SK-MEL-5 (cell line): ENCODE measurements around the gene TMEM190. TPM values are rescaled to one million over a fixed set of nuclear protein-coding genes. Genes with fewer than 3 reads are reported as not detected.
"Not testable (repeated sequence)": the region's sequence is repeated elsewhere in the genome, so short reads cannot be mapped to it uniquely, and the experiment has no call there.

ENCODE experiments used
- DNase-seq: peaks from one replicate; pipeline ENCODE4 v3.0.0-alpha.2; 2016; ENCODE audit warnings: low read depth, low spot score
- in situ Hi-C: cut with HindIII; loops from 2 replicates; pipeline ENCODE4 v1.10.0; 2016; ENCODE audit warnings: low sequenced_read_pairs, high pct_unique_total_duplicates, low pct_unique_long_range_greater_than_20kb
- total RNA-seq: library from RNA; depleted of rRNA; stranded (reverse); fragments of >200 nt; shearing (Covaris generic); gene quantifications from 2 replicates; pipeline ENCODE4 v1.2.3, GENCODE V29; 2014

TMEM190 gene
- total RNA-seq, 1 experiment from 2014 or later: not detected

DNA sequence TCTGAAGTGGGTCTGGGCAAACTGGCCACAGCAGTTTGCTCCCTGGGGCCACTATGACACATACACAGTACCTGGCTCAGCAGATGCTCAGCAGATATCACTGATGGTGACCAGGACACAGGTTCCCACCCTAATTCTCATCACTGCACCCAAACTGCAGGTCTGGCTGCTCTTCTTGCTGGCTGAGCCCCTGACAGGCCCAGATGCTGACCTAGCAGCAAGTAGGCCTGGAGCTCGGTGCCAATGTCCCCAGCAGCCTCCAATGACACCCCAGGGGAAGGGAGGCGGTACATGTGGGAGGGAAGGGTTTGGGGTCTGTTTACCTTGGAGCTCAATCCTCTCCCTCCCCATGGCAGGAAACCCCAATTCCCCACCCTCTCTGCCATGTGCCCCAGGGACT, 25.9 kb downstream of the TMEM190 start:
- in situ Hi-C loops: no loop called here
- no peak for DNase-seq

DNA sequence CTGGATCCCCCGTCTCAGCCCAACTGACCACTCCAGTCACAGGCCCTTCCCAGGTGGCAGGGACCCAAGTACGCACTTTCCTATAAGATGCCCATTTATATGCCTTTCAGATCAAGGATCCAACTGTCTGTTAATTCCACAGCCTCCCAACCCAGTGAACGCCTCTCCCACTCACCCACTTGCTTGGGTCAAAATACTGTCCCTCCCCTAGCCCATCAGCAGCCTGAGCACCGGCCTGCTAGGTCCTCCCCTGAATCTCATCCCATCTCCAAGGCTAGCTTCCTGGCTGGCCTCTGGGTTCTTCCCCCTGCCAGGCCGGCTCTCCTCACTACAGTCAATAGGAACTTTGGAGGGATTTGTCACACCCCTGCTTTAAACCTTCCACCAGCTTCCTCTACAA, 29.0 kb downstream of the TMEM190 start:
- no peak for DNase-seq
- in situ Hi-C loops: no loop called here

DNA sequence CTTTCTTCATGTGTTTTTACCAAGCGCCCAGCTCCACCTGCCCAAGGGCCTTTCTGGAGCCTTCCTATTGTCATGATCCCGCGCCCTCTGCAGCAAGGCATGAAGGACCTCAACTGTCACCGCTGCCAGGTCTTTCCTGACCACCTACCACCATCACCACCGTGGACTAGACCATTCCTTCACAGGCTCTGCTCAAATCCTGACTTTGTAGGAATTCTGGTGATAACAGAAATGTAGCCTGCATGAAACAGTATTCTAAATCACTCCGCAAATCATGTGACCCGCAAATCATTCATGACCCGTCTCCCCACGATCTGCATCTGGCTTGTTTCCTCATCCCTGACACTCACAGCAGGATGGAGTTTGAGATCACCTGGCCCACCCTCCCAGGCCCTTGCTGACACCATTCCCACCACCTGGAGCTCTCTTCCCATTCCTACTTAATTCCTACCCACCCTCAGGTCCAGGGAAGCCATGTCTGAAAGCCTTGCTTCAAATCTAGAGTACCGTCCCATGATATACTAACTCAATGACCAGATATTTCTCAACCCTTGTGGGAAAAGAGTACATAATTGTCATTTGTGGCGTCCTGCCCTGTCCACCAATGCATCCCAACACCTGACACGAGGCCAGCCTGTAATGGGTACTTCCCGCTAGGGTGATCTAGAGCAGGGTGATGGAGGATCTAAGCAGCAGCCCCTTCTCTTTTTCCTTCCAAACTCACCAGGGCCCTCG, 29.6 kb downstream of the TMEM190 start:
- DNase-seq: no peak
- in situ Hi-C loops: no loop called here

DNA sequence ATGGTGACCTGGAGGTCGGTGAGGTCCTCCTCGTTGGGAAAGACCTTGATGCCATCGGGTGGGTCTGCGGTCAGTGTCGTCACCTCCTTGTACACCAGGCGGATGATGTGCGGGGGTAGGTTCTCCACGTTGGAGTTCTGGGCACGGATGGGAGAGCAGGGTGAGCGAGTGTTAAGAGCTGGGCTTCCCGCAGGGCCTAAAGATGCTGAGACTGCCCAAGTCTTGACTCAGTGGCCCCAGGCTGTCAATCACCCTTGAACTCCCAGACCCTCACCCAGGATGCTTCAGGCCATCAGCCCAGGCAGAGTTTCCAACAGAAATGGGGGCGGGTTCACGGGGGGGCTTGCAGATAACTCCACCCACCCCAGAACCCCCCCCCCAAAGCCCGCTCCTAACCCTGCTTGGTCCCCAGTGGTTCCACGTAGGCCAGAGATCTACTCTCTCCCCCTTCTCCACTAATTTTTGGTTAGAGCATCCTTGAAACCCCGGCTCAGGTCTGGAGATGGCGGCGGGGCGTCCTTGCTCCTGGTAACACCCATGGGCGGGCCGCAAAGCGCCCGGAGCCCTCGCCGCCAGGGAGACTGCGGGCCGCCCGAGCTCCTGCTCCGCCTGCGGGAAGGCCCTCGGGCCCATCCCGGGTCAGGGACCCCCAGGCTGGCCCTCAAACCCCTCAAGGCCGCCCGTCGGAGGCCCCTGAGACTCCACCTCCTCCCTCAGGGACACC, 30.4 kb downstream of the TMEM190 start:
- DNase-seq: no peak

DNA sequence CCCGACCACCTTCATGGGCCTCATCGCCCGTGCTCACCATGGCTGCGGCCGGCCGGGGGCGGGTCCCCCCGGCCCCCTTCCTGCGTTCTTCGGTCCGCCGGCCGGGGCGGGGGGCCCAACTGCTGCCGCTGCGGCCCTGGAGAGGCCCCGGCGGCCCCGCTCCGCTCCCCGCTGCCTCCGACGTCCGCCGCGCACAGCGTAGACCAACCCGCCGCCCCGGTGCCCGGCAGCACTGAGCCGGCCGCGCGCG, 30.8 kb downstream of the TMEM190 start, which contains the start of gene UBE2S:
Gene UBE2S, minus strand, starts transcription at position 239 of the 250 bp plus-strand sequence. Its CDS starts 199 bp downstream, at position 40.
- DNase-seq, in situ Hi-C loops: not testable (repeated sequence)

More for the DNA sequence above, 30.4 kb downstream of the TMEM190 start:
- in situ Hi-C loops: no loop called here

DNA sequence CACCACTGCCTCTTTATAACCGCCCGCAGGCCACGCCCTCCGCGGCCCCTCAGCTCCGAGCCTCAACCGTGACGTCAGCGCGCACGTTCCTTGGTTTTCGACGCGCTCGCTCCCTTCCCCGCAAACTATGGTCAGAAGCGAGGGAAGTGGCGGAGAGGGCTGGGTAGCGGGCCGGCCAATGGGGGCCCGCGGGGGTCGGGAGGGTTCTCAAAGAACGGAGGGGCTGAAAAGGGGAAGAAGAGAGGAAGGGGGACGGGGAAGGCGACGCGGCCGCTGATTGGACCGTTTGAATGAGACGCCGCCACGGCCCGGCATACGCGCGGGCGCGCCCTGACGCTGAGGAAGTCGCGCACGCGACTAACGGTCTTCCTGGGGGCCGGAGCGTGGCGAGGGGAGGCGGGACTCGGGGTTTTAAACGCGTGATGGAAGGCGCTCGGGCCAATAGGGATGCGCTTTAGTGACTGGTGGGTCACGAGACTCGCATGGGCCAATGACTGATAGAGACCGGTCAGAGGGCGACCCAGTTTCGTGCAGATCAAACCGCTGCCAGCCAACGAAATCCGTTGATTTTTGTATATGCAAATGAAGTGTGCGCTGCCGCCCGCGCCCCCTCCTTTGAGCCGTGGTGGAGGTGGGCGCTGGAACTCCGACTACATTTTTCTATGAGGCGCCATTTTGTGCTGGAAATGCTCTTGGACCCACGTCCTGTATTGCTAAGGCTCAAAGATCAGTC, 31.3 kb downstream of the TMEM190 start:
- DNase-seq: peak; percentile 99
- in situ Hi-C loops: no loop called here

DNA sequence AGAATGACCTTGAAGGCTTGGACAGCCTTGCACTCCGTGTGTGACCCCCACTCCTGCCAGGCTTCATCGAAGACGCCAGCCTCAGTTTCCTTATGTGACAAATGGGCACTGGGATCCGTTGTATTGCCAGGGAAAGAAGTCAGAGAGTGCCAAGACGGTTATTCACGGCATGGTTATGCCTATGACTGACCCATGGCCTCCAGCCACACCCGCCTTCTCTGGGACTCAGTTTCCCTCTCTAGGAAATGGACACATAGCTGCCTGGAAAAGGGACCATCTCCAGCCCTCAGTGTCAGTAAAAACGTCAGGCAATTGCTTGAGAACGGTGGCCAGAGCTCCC, 31.9 kb downstream of the TMEM190 start:
- DNase-seq: no peak
- in situ Hi-C loops: no loop called here

DNA sequence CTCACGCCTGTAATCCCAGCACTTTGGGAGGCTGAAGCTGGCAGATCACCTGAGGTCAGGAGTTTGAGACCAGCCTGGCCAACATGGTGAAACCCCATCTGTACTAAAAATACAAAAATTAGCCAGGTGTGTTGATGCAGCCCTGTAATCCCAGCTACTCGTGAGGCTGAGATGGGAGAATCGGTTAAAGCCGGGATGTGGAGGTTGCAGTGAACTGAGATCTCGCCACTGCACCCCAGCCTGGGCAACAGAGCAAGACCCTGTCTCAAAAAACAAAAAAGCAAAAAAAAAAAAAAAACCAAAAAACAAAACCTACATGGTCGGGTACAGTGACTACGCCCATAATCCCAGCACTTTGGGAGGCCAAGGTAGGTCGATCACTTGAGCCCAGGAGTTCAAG, 32.6 kb downstream of the TMEM190 start:
- DNase-seq, in situ Hi-C loops: not testable (repeated sequence)

DNA sequence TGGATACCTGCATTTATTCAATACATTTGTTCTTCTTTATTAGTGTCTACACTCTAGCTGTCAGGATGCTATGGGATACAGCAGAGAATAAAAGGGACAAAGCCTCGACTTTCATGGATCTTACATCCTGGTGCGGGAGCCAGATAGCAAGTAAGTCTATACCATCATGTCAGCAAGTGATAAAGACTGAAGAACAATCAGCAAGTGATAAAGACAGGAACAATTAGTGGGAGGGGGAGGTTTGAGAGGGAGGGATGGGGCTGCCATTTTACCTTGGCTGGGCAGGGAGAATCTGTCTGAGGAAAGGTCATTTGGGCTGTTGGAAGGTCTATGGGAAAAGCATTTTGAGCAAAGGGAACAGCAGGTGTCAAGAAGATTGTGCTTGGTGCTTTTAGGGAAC, 33.5 kb downstream of the TMEM190 start:
- in situ Hi-C loops: no loop called here
- no peak for DNase-seq

DNA sequence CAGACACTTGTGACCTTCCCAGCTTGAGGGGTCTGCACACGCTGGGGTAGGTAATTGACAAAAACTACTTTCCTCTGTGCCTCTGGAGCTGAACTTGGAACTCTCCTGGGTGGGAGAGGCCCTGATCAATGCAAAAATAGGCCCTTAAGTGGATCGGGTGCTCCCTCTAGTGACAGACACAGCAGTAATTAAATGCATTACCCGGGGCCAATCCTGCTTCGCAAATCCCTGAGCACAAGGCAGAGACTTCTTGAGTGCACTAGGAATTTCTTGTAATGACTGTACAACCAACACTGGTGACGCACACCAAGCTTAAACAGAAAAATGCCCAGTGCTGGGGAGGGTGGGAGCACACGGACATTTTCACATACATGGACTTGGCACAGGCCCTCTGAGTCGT, 41.6 kb downstream of the TMEM190 start:
- peak; percentile 88 for DNase-seq
- in situ Hi-C loops: no loop called here

DNA sequence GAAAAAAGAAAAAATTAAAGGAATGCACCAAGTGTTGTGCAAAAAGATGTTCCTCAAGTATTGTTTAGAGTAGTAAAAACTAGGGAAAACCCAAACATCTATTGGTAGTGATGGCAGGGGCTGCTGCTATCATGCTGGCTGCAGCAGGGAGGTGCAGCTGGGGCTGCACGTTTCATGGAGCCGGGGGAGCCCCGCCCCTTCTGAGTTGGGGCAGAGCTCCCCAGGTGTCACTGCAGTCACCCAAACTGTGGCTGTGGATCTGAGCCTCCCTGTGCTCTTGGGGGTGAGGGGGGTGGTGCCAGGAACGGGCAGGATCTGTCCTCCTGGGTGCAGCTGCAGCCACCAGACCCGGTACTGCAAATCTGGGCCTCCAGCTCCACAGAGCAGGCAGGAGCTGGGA, 42.5 kb downstream of the TMEM190 start:
- in situ Hi-C loops: no loop called here
- DNase-seq: no peak

DNA sequence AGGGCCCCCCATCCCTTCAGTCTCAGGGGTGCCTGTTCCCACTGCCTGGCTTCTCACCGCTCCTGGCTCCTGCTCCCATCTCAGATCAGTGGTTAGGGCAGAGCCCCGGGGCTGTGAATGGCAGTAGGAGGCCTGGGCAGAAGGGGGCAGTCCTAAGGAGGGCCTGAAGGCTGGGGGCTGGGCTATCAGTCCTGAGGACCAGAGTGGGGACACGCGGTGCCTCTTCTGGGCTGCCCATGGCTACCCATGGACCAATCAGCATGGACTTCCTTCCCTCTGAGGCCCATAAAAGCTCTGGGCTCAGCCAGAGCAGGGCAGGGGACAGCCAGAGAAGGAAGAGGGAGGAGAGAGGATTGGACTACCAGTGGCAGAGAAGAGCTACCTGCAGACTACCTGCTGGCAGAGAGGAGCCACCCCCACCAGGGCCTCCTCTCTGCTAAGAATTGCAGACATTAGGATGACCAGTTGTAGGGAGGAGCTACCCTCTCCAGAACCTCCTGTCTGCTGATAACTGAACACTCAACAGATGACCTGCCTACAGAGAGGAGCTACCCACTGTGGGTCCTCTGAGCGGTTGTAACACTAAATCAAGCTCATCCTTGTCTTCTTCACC, 43.1 kb downstream of the TMEM190 start:
- in situ Hi-C loops: no loop called here
- no peak for DNase-seq

DNA sequence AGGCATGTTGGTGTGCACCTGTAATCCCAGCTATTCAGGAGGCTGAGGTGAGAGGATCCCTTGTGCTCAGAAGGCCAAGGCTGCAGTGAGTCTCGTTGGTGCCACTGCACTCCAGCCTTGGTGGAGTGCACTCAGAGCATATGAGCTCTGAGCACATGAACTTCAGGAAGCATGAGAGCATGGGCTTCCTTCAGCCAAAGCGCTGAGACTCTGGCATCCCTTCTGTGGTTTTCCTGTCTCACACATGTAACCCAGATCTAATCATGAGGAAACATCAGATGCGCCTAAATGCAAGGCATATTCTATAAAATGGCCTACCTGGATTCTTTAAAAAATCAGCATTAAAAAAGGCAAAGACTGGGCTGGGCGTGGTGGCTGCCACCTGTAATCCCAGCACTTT, 44.7 kb downstream of the TMEM190 start:
- in situ Hi-C loops, DNase-seq: not testable (repeated sequence)

DNA sequence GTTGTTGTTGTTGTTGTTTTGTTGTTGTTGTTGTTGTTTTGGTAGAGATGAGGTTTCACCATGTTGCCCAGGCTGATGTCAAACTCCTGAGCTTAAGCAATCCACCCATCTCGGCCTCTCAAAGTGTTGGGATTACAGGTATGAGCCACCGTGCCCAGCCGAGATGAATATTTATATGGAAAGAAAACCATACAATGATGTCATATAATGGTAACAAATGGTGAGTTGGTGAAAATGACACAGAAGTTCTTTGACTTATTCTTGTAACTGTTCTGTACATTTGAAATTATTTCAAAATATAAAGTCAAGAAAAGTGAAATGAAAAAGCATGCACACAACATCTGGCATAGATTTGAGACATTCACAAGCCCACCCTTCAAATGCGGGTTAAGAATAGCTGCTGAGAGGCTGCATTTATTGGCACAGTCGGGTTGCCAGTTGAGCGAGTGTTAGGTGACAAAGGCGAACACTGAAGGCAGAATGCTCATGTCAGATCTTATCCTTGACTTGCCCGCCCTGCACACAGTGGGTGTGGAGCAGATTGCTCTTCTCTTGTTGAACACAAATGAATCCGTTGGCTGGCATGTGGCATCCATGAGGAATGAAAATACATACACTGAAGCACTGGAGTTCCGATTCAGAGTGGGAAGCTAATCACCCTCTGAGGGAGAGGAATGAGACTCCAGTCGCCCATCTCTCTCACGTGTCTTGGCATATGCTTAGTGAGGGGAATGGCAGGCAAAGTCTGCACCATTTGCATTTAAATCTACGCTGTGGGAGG, 46.8 kb downstream of the TMEM190 start:
- no peak for DNase-seq
- in situ Hi-C loops: no loop called here

DNA sequence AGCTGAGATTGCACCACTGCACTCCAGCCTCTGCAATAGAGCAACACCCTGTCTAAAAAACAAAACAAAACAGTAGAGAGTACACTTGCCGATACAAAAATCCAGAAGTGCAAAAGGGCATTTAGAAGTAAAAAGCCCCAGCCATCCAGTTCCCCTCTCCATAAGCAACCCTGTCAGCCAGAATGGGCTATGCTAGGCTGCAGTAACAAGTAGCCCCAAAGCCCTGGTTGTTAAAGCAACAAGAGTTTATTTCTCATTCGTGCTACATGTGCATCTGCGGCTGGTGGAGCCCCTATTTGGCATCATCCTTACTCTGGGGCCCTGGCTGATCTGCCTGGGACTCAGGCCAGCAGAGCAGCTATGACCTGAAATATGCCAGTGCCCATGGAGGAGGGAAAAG, 47.9 kb downstream of the TMEM190 start:
- in situ Hi-C loops: no loop called here

DNA sequence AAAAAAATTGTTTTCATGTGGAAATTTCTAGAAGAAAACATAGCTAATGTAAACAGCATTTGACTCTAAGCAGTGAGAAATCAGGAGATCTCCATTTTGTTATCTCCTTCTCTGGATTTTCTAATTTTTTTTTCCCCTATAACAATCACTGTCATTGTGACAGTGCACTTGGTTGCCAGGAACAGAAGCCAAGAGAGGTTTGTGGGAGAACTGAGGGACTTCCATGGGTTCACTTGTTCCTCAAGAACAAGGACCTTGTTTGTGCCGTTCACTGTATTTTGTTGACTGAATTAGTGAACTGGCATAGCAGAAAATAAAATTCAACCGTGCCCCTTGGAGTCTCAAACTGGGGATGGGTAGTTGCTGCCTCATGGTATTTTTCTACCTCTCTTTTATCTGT, 49.4 kb downstream of the TMEM190 start:
- in situ Hi-C loops: no loop called here
- peak; percentile 92 for DNase-seq

More for the DNA sequence above, 47.9 kb downstream of the TMEM190 start:
- no peak for DNase-seq
